HCT116 (cell line): ENCODE data around the gene EN2.

Experiments
- CBX3 ChIP-seq: IDR thresholded peaks from 2 replicates; pipeline ENCODE4 v1.6.1; 2012; ENCODE audit warnings: low read depth
- CTCF ChIP-seq, 3 experiments: fragments of 200-600 bp in 1 of 3; sonication (generic) in 1 of 3; IDR thresholded peaks in 2 of 3; conservative IDR thresholded peaks in 1 of 3; 2 replicates each; pipeline ENCODE4 v1.5.1; 2012 to 2017; ENCODE audit warnings: low read depth in 2 of 3, low read length in 2 of 3, antibody characterized with exemption in 1 of 3, borderline replicate concordance in 1 of 3, control low read depth in 1 of 3, mild to moderate bottlenecking in 1 of 3, mixed read lengths in 1 of 3, mixed run types in 1 of 3, moderate library complexity in 1 of 3; ENCODE audit not compliant: insufficient read depth in 1 of 3
- EZH2 ChIP-seq: fragments of 200-600 bp; sonication (generic); IDR thresholded peaks from 2 replicates; pipeline ENCODE4 v1.6.1; 2017; ENCODE audit warnings: antibody characterized with exemption, mixed run types
- EZH2phosphoT487 ChIP-seq: fragments of 200-600 bp; IDR thresholded peaks from 2 replicates; pipeline ENCODE4 v1.6.1; 2018; ENCODE audit warnings: antibody characterized with exemption, borderline replicate concordance
- FOSL1 ChIP-seq: IDR thresholded peaks from 2 replicates; pipeline ENCODE4 v1.6.1; 2012; ENCODE audit warnings: low read depth
- POLR2A ChIP-seq: IDR thresholded peaks from 2 replicates; pipeline ENCODE4 v1.7.0; 2011; ENCODE audit warnings: borderline replicate concordance; ENCODE audit not compliant: insufficient read depth, insufficient read length; ENCODE audit errors: extremely low read depth
- POLR2AphosphoS5 ChIP-seq: IDR thresholded peaks from 2 replicates; pipeline ENCODE4 v1.6.1; 2011; ENCODE audit warnings: mild to moderate bottlenecking, low read depth, low read length, moderate library complexity
- RAD21 ChIP-seq: IDR thresholded peaks from 2 replicates; pipeline ENCODE4 v1.6.1; 2012; ENCODE audit warnings: low read depth, mild to moderate bottlenecking
- SRF ChIP-seq: IDR thresholded peaks from 2 replicates; pipeline ENCODE4 v1.6.1; 2012; ENCODE audit warnings: low read depth
- ZBTB33 ChIP-seq: IDR thresholded peaks from 2 replicates; pipeline ENCODE4 v1.6.1; 2011; ENCODE audit warnings: mild to moderate bottlenecking, low read length, moderate library complexity; ENCODE audit not compliant: insufficient replicate concordance; ENCODE audit errors: extremely low read depth
- ZFX ChIP-seq: fragments of 450-650 bp; IDR thresholded peaks from 2 replicates; pipeline ENCODE4 v1.6.1; 2017
- ZNF274 ChIP-seq: fragments of 200-500 bp; sonication (Bioruptor generic); IDR thresholded peaks from 2 replicates; pipeline ENCODE4 v1.6.1; 2014; ENCODE audit warnings: mild to moderate bottlenecking, low read depth, low read length, inconsistent platforms

- TF ChIP-seq POLR2A (no peak), ZBTB33 (no peak), CTCF (IDR thresholded peaks at IDR 0.05 in 2 of 3, conservative IDR thresholded peaks at IDR 0.05 in 1 of 3; ENCODE audit: borderline replicate concordance in 1 of 3, insufficient read depth in 1 of 3, low read depth in 2 of 3, low read length in 2 of 3) (no peak), ZFX (no peak), EZH2phosphoT487 (no peak), FOSL1 (no peak), RAD21 (no peak), CBX3 (no peak), POLR2AphosphoS5 (no peak), EZH2 (no peak), SRF (no peak), ZNF274 (no peak)
These were observed 53.2 kb downstream of the EN2 start for GRCh38 chr7:155510975-155511701.
